GM12874 (cell line): Measurements from ENCODE around the gene SLC23A3.

ENCODE experiments used
- CTCF ChIP-seq: IDR thresholded peaks from 2 replicates; pipeline ENCODE4 v1.5.1; 2011; ENCODE audit warnings: low read depth, mild to moderate bottlenecking, control low read depth, low read length, moderate library complexity; ENCODE audit not compliant: insufficient read depth

SLC23A3 gene

DNA sequence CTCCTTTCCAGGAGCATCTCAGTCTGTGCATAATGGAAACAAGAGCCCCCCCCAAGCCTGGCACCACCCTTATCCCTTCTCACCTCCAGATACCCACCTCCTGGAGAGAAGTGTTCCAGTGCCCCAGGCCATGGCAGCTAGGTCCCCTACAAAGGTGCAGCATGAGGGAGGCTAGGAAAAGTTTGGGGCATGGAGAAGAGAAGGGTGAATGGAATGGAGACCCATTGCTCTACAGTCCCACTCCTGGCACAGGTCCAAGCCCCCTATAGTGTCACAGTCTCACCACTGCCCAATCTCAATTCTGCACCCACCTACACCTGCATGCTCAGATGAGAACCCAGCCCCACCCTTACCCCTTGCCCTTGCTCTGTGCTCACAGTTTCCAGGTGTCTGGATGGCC, 897 bp downstream of the SLC23A3 start:
- no peak for TF ChIP-seq CTCF

GRCh38 chr2:219168526-219168925, 1.3 kb downstream of the SLC23A3 start:
- TF ChIP-seq CTCF: no peak

- no peak for TF ChIP-seq CTCF
Observed at GRCh38 chr2:219167997-219168396, 1.8 kb downstream of the SLC23A3 start.

DNA sequence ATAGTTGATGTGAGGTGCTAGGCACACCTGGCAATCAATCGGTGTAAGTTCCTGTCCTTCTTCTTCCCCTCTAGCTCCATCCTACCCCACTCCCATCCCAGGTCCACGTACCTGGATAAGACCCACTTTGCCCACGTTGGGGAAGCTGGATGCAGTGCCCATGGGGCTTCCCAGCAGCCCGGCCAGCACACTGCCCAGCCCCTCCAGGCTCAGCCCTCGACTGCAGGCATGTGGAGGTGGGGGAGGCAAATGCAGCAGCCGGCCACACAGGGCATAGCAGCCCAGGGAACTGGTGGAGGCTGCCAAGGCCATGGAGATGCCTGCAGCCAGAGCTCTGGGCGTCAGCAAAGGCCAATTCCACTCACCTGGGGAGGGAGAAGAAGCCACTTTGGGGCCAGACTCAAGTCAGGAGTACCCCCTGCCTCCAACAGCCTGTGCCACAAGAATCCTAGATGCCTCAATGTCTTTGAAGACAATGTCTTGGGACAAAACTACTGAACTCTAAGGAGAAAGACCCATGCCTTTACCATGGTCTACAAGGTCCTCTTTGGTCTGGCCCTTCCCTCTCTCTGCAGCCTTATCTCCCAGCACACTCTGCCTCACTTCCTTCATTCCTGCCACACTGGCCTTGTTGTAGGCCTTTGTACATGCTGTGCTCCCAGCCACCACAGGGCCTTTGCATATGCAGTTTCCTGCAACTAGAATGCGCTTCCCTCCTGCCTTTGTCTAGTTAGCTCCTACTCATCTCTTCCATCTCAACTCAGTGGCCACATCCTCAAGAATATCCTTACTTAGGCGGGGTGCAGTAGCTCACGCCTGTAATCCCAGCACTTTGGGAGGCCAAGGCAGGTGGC, 4.5 kb downstream of the SLC23A3 start:
- TF ChIP-seq CTCF: no peak

DNA sequence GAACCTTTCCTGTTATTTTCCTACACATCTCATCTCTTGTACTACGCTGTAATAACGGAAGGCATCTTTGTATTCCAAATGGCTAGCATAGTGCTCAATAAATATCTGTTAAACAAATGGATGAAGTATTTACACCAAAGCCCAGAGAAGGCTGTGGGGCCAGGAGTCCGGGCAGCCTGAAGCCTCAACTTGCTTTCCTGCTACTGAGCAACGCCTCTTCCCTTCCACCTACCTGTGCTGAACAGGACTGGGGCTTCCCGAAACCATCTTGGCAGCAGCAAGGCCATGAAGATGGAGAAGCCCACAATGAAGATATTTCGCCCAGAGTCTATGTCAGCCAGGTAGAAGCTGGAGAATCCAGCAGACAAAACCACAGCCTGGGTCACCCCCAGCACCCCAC, 6.7 kb downstream of the SLC23A3 start:
- TF ChIP-seq CTCF: no peak

DNA sequence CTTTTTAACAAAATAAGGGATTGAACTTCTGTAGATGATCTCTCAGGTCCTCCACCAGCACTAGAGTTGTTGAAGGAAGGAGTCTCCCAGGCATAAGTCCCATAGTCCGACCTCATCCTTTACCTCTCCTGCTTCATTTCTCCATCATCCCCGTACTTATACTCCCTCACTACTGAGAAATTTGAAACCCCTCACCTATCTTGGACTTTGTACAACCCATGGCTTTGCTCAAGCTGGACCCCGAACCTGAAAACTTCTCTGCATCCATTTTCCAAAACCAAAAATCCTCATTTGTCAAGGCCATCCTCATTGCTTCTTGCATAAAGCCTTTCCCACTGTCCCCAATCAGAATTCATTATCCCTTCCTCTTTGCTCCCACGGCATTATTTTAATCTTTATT, 8.7 kb downstream of the SLC23A3 start:
- TF ChIP-seq CTCF: no peak

DNA sequence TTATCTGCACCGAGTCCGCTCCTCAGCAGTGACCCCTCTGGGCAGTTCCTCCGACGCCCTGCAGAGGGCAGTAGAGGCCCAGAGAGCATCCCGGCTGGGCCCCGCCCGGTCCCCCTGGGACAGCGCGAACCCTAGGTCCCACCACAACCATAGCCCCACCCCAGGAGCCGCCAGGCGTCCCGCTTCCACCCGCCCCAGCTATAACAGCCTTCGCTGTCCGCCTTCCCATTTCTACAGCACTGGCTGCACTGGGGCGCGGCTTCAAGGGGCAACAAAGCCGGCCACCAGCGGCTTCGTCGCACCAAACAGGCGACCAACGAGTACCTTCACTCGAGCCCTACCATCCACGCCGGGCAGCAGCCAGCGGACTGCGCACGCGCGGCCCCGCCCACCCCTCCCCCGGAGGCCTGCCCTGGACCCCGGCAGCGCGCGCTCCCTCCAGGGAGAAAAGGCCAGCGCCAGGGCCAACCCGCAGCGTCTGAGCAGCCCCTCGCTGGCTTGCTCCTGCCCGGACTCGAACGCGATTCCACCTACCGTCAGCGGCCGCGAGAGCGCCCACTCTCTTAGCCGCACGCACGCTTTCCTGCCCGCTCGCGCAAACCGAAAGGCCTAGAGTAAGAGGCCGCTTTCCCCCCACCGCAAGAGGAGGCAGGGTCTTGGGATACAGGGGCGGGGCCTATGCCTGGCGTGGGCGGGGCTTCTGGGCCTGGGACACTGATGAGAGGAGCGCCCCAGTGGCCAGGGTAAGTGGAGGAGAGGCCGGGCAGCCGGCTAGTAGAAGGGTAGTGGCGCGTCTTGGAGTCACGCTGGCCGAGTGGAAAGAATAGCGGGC, 9.4 kb downstream of the SLC23A3 start, which contains the start of gene NHEJ1:
Gene NHEJ1, minus strand, starts transcription at position 630 of the 832 bp plus-strand sequence. CDS start 2,453 bp downstream, outside the sequence.
- TF ChIP-seq CTCF: peak; percentile 98
